Stimulated activated CD4-positive, alpha-beta T cell treated with anti-CD3 and anti-CD28 coated beads, Interleukin-15, amount 100 ng/mL, for 1 hour (primary cell): ENCODE data around the gene COPS4.
"Not testable (repeated sequence)": the region's sequence is repeated elsewhere in the genome, so short reads cannot be mapped to it uniquely, and the experiment has no call there.

Experiments
- DNase-seq, 2 donors: peaks; one replicate each; pipeline ENCODE4 v3.0.0-alpha.2; 2020; ENCODE audit warnings: low read depth in 1 of 2, low spot score in 1 of 2

The COPS4 gene

GRCh38 chr4:83023599-83023998 is 11.4 kb upstream of the COPS4 start:
- DNase-seq: not testable (repeated sequence)

GRCh38 chr4:83024233-83024632 is 10.8 kb upstream of the COPS4 start:
- no peak for DNase-seq

DNA sequence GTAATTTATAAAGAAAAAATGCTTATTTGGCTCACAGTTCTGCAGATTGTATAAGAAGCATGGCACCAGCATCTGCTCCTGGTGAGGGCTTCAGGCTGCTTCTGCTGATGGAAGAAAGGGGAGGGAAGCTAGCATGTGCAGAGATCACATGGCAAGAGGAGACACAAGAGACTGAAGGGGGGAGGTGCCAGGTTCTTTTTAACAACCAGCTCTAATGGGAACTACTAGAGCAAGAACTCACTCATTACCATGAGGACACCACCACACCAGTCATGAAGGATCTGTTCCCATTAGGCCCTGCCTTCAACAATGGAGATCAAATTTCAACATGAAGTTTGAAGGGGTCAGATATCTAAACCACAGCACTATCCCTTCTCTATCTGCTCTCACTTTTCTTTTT is 9.4 kb upstream of the COPS4 start:
- no peak for DNase-seq

DNA sequence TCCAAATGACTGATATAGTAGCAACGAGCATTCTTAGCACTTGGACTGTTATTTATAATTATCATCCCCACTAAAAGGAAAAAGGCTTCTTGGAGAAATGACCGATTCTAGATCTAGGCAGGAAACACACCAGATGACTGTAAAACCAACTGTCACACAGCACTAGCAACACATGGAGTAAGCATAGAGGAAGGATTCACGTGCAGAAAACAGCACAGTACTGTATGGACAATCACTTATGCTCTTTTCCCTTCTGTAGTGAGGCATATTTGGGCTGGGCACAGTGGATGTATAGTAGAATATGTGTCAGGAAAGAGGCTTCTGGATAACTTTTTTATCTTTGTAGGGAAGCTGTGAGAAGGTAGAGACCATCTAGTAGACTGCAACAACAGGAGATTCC is 6.0 kb upstream of the COPS4 start:
- no peak for DNase-seq

DNA sequence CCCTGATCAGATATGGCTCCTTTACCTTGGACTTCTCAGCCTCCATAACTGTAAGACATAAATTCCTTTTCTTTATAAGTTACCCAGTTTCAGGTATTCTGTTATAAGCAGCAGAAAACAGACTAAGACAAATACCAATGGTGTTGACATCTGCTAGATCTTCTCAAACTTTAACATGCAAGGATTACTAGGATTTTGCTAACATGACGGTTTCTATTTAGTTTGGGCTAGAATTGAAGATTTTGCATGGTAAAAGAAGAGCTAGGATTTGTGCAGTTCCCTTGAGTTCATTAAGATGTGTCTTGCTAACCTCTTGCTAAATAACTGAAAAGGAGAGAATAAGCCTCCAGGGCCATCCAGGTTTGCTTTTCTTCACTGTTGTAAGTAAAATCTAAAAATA is 5.3 kb upstream of the COPS4 start:
- no peak for DNase-seq

DNA sequence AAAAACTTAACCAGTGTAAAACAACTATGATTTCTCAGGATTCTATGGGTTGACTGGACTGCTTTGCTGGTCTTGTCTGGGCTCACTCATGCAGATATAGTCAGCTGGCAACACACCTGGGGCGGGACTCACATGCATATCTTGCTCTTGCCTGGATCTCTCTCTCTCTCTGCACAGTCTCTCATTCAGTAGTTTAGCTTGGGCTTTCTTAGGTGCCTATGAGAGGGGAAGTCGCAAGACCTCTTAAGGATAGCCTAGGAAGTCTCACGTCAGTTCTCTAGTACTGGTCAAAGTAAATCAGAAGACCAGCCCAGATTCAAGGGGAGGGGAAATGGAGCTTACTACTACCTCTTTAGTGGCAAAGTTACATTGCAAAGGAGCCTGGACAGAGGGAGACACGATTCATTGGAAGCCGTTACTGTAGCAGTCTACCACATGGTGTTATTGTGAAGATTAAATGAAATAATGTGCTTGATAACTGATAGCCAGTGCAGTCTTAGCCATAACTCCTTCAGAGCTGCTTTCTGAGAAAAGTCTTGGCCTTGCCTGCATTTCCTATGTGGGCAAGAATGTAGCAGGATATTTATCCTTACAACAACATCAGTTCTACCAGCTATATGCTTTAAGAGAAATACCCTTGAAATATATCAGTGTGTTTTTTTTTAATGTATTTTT is 2.1 kb downstream of the COPS4 start:
- no peak for DNase-seq

DNA sequence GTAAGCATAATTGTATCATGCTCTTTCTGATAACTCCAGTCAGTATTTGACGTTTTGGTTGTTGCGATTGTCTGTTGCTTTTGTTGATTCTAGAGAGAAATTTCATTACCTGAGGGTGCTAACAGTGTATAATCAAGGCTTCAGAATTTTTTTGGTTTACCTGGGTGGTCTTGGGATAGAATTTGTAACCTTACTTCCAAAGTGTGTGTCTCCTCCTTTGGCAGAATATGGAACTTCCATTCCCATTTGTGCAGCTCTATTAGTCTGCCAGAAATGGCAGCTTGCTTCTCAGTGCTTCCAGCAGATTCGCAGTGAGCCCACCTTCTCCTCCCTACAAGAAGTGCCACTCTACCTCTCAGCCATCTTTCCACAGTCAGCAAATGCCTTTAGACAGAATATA is 5.3 kb downstream of the COPS4 start:
- DNase-seq: no peak

DNA sequence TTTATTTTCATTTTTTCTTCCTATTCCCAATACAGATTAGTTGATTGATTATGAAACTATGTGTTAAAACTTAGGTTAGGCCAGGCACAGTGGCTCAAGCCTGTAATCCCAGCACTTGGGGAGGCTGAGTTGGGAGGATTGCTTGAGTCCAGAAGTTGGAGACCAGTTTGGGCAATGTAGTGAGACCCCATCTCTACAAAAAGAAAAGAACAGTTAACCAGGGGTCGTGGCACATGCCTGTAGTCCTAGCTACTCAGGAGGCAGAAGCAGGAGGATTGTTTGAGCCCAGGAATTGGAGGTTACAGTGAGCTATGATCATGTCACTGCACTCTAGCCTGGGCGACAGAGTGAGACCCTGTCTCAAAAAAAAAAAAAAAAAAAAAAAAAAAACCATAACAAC is 8.2 kb downstream of the COPS4 start:
- not testable (repeated sequence) for DNase-seq

GRCh38 chr4:83043801-83044407 is 8.9 kb downstream of the COPS4 start:
- DNase-seq: no peak

DNA sequence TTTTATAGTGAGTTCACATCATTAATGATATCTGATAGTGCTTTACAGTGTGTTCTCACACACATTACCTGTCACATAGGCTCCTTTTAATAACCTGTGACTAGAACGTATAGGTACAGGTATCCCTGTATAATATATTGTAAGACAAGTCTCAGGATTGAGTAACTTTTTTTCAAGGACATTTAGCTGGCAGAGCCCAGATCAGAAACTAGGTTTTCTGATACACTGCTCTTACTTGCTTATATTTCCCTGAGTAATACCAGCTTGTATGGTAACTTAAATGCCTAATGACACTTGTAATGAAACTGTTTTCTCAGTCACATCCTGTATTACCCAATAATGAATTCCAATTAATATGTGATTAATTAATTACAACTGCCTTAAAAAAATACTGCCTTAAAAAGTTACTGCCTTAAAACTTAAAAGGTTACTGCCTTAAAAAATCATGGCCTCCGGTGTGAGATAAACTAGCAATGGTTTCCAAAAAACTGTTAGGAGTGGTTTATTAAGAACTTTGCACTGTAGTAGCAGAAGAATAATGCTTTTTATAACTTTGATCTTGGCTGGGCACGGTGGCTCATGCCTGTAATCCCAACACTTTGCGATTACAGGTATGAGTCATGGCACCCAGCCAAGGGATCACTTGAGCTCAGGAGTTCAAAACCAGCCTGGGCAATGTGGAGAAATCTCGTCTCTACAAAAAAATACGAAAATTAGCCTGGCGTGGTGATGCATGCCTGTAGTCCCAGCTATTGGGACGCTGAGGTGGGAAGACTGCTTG is 11.9 kb downstream of the COPS4 start:
- DNase-seq: no peak

DNA sequence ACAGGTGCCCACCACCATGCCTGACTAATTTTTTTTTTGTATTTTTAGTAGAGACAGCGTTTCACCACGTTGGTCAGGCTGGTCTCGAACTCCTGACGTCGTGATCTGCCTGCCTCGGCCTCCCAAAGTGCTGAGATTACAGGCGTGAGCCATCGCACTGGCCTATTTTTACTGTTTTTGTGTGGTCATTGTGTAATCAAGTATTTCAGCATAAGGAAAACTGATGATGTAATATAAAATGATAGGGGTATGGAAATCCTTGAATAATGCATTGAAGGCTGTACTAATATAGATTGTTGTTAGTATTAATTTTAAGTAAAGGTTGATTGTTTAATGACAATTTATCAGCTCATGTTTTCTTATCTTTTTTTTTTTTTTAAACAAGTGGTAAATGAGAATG is 13.8 kb downstream of the COPS4 start:
- DNase-seq: not testable (repeated sequence)

GRCh38 chr4:83054928-83055327 is 19.9 kb downstream of the COPS4 start:
- no peak for DNase-seq

DNA sequence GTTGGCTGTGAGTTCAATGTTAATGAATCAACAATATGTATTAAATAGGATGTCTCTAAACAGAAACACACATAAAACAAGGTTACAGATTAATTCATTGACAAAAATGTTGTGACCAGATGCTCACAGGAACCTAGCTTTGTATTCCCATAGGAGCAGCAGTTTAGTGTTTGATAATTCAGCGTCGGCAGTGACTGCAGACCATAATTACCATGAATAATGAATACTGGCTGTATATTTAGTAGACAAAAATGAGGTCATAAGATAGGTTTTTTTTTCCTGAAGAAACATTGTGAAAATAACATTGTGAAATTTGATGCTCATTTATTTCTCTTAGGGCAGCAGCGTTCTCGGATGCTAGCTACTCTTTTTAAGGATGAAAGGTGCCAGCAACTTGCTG is 27.8 kb downstream of the COPS4 start:
- no peak for DNase-seq

DNA sequence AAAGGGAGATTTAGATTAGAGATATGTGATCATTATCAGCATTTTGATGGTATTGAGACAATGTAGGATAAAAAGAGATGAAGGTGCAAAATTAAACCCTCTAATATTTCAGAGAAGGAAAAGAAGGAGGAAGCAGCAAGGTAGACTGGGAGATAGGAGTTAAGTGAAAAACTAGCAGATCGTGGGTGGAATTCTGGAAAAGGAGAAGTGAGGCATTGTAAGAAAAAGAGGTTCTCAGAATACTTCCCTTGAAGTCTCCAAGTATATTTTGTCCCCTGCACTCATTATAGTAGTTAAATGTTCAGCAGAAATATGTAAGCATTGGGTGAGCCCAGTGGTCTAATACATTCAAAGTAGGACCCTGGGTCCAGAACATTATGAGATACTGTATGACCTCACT is 30.3 kb downstream of the COPS4 start:
- DNase-seq: no peak

DNA sequence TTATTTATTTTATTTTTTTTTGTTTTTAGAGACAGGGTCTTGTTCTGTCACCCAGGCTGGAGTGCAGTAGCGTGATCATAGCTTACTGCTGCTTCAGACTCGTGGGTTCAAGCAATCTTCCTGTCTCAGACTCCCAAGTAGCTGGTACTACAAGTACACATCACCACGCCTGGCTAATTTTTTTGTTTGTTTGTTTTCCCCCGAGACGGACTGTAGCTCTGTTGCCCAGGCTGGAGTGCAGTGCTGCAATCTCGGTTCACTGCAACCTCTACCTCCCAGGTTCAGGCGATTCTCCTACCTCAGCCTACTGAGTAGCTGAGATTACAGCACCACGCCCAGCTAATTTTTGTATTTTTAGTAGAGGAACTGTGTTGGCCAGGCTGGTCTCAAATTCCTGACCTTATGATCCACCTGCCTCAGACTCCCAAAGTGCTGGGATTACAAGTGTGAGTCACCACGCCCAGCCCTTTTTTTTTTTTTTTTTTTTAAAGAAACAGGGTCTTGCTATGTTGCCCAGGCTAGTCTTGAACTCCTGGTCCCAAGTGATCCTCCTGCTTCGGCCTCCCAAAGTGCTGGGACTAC is 32.2 kb downstream of the COPS4 start:
- DNase-seq: no peak

DNA sequence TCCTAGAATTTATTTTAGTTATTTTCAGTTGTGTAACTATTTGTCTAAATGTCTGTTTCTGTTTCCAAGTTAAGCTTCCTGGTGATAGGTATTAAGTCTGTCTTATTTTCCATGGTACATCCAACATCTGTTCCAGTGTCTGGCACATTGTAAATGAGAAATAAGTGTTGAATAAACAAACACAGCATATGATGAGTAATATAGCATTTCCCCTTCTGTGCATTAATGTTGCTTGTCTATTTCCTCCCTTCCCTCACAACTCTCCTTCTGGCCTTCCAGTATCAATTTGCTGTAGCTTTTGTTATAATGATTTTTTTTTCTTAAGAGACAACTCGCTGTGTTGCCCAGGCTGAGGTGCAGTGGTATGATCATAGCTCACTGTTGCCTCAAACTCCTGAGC is 36.1 kb downstream of the COPS4 start:
- DNase-seq: no peak

DNA sequence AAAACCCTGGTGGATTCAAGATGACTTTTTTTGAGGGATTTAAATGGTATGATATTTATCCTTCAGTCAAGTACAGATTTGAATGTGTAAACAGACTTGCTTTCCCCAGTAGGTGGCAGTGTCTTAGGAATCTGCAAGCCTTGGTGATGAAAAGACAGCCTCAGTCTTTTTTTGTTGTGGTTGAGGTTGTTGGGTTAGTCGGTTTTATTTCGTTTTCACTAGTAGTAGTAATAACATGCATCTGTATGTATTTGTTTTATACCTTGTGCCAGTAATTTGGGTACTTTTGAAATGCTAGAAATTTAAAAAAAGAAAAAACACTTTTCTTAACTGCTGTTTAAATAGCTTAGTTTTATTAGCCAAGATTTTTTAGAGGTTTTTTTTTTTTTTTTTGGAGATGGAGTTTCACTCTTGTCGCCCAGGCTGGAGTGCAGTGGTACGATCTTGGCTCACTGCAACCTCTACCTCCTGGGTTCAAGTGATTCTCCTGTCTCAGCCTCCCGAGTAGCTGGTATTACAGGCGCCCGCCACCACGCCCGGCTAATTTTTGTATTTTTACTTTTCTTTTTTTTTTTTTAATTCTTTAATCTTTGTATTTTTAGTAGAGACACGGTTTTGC is 39.2 kb downstream of the COPS4 start:
- peak in 1 of 2 donors; percentile 20 for DNase-seq

GRCh38 chr4:83074783-83075182 is 39.8 kb downstream of the COPS4 start:
- not testable (repeated sequence) for DNase-seq

- no peak for DNase-seq
These were observed 40.5 kb downstream of the COPS4 start for GRCh38 chr4:83075311-83076095.

- no peak for DNase-seq
These were observed 45.6 kb downstream of the COPS4 start for GRCh38 chr4:83080561-83080960.

- DNase-seq: no peak
These were observed 47.8 kb downstream of the COPS4 start for GRCh38 chr4:83082777-83083176.
